Measurements from ENCODE around the gene RAB36.

Gene RAB36

GRCh38 chr22:23153994-23154393, 8.7 kb downstream of the RAB36 start:
- in situ Hi-C loops (cut with HindIII; ENCODE audit: low sequenced_read_pairs) = no loop called here

GRCh38 chr22:23154461-23154860, 9.2 kb downstream of the RAB36 start:
- in situ Hi-C loops (cut with HindIII; ENCODE audit: low sequenced_read_pairs) = no loop called here

GRCh38 chr22:23155143-23155542, 9.9 kb downstream of the RAB36 start:
- in situ Hi-C loops (cut with HindIII; ENCODE audit: low sequenced_read_pairs) = no loop called here

GRCh38 chr22:23155831-23156230, 10.6 kb downstream of the RAB36 start:
- in situ Hi-C loops (cut with HindIII; ENCODE audit: low sequenced_read_pairs) = no loop called here

GRCh38 chr22:23156286-23156685, 11.0 kb downstream of the RAB36 start:
- in situ Hi-C loops (cut with HindIII; ENCODE audit: low sequenced_read_pairs) = no loop called here

GRCh38 chr22:23157560-23158515, 12.6 kb downstream of the RAB36 start:
- in situ Hi-C loops (cut with HindIII; ENCODE audit: low sequenced_read_pairs) = no loop called here

GRCh38 chr22:23158516-23159290, 13.4 kb downstream of the RAB36 start:
- in situ Hi-C loops (cut with HindIII; ENCODE audit: low sequenced_read_pairs) = no loop called here

- in situ Hi-C loops (cut with HindIII; ENCODE audit: low sequenced_read_pairs) = no loop called here
Observed at GRCh38 chr22:23159291-23159630, 14.0 kb downstream of the RAB36 start.

GRCh38 chr22:23161029-23161428, 15.8 kb downstream of the RAB36 start:
- in situ Hi-C loops (cut with HindIII; ENCODE audit: low sequenced_read_pairs) = no loop called here

GRCh38 chr22:23161574-23161973, 16.3 kb downstream of the RAB36 start:
- in situ Hi-C loops (cut with HindIII; ENCODE audit: low sequenced_read_pairs) = no loop called here

GRCh38 chr22:23163665-23164064, 18.4 kb downstream of the RAB36 start:
- in situ Hi-C loops (cut with HindIII; ENCODE audit: low sequenced_read_pairs) = no loop called here

GRCh38 chr22:23164091-23164490, 18.8 kb downstream of the RAB36 start:
- in situ Hi-C loops (cut with HindIII; ENCODE audit: low sequenced_read_pairs) = no loop called here

- in situ Hi-C loops (cut with HindIII; ENCODE audit: low sequenced_read_pairs) = no loop called here
Observed at GRCh38 chr22:23166042-23166831, 21.0 kb downstream of the RAB36 start.

- in situ Hi-C loops (cut with HindIII; ENCODE audit: low sequenced_read_pairs) = no loop called here
Observed at GRCh38 chr22:23166841-23167616, 21.8 kb downstream of the RAB36 start.

- in situ Hi-C loops (cut with HindIII; ENCODE audit: low sequenced_read_pairs) = no loop called here
Observed at GRCh38 chr22:23168391-23169042, 23.2 kb downstream of the RAB36 start.

GRCh38 chr22:23169043-23169406, 23.7 kb downstream of the RAB36 start:
- in situ Hi-C loops (cut with HindIII; ENCODE audit: low sequenced_read_pairs) = no loop called here

- in situ Hi-C loops (cut with HindIII; ENCODE audit: low sequenced_read_pairs) = no loop called here
Observed at GRCh38 chr22:23175817-23176644, 30.8 kb downstream of the RAB36 start.

- in situ Hi-C loops (cut with HindIII; ENCODE audit: low sequenced_read_pairs) = no loop called here
Observed at GRCh38 chr22:23176645-23177027, 31.4 kb downstream of the RAB36 start.

- in situ Hi-C loops (cut with HindIII; ENCODE audit: low sequenced_read_pairs) = no loop called here
Observed at GRCh38 chr22:23177197-23177596, 31.9 kb downstream of the RAB36 start.

All from DLD1 (cell line).